CD4-positive, alpha-beta memory T cell (primary cell): Measurements from ENCODE around the gene ESRP2. TPM values are rescaled to one million over a fixed set of nuclear protein-coding genes. Genes with fewer than 3 reads are reported as not detected.

Experiments
- CTCF ChIA-PET: fragments of 350-600 bp; sonication (Branson Sonifier 250); formaldehyde crosslinking; loops from one replicate; lab custom pipeline; 2021; ENCODE audit warnings: inconsistent platforms; ENCODE audit not compliant: partially characterized antibody; lab: Charles Lee
- POLR2A ChIA-PET: fragments of 350-600 bp; sonication (Branson Sonifier 250); formaldehyde crosslinking; loops from one replicate; lab custom pipeline; 2021; ENCODE audit not compliant: partially characterized antibody; lab: Charles Lee
- DNase-seq, 5 donors: peaks; one replicate each; pipeline versions ENCODE4 v3.0.0 to v3.0.0-alpha.2; 2020 to 2022; ENCODE audit warnings: mixed read lengths in 1 of 5
- H3K27ac ChIP-seq: one replicate; pipeline ENCODE4 v1.7.0; 2013; ENCODE audit warnings: low read depth, low read length
- H3K27me3 ChIP-seq: 2 replicates; pipeline ENCODE4 v1.7.0; 2013; ENCODE audit warnings: mild to moderate bottlenecking, low read length, moderate library complexity; ENCODE audit not compliant: insufficient read depth
- H3K36me3 ChIP-seq: 2 replicates; pipeline ENCODE4 v1.7.0; 2013; ENCODE audit warnings: mild to moderate bottlenecking, low read length, moderate library complexity; ENCODE audit not compliant: insufficient read depth
- H3K4me1 ChIP-seq: 2 replicates; pipeline ENCODE4 v1.7.0; 2013; ENCODE audit warnings: mild to moderate bottlenecking, low read length, moderate library complexity; ENCODE audit not compliant: insufficient read depth
- H3K4me3 ChIP-seq, 2 donors: one replicate each; pipeline ENCODE4 v1.7.0; 2013; ENCODE audit warnings: low read length in 2 of 2, mild to moderate bottlenecking in 1 of 2
- H3K9me3 ChIP-seq, 2 donors: one replicate each; pipeline ENCODE4 v1.7.0; 2013; ENCODE audit warnings: low read length in 2 of 2, control low read depth in 1 of 2; ENCODE audit not compliant: control insufficient read depth in 1 of 2
- H3K27ac Mint-ChIP-seq, 7 donors: one replicate each; pipeline ENCODE4 v1.8.0; 2020 to 2021; ENCODE audit warnings: mixed read lengths in 7 of 7, mild to moderate bottlenecking in 6 of 7, inconsistent platforms in 3 of 7, moderate library complexity in 3 of 7
- H3K27me3 Mint-ChIP-seq, 2 donors: one replicate each; pipeline ENCODE4 v1.8.0; 2020 to 2021; ENCODE audit warnings: mixed read lengths in 2 of 2
- H3K36me3 Mint-ChIP-seq, 2 donors: one replicate each; pipeline ENCODE4 v1.8.0; 2020 to 2021; ENCODE audit warnings: mixed read lengths in 2 of 2, inconsistent platforms in 1 of 2, mild to moderate bottlenecking in 1 of 2
- H3K4me1 Mint-ChIP-seq, 4 donors: one replicate each; pipeline ENCODE4 v1.8.0; 2020 to 2021; ENCODE audit warnings: mixed read lengths in 4 of 4, mild to moderate bottlenecking in 1 of 4
- H3K4me3 Mint-ChIP-seq, 8 donors: one replicate each; pipeline ENCODE4 v1.8.0; 2020 to 2021; ENCODE audit warnings: mixed read lengths in 8 of 8, mild to moderate bottlenecking in 7 of 8, moderate library complexity in 6 of 8, inconsistent platforms in 3 of 8
- H3K9me3 Mint-ChIP-seq, 8 donors: one replicate each; pipeline ENCODE4 v1.8.0; 2020 to 2021; ENCODE audit warnings: mixed read lengths in 8 of 8, mild to moderate bottlenecking in 5 of 8, inconsistent platforms in 3 of 8, moderate library complexity in 1 of 8
- intact Hi-C: fragments of 100-400 bp; cut with micrococcal nuclease; formaldehyde crosslinking; loops from one replicate; pipeline ENCODE4 v1.15.1; 2023
- polyA plus RNA-seq, 2 donors: library from polyadenylated mRNA; unstranded; fragments of 300-500 nt; fragmentation: Illumina TruSeq; gene quantifications; one replicate each; pipeline ENCODE4 v1.2.3, GENCODE V29; 2021
- total RNA-seq, 2 experiments: library from RNA; stranded (reverse); gene quantifications; one replicate each; pipeline ENCODE4 v1.2.3, GENCODE V29; 2021

ESRP2 gene
- total and polyA plus RNA-seq, 4 experiments from 2014 or later, result 0.14 to 0.64 (median 0.26) TPM; not detected in 1

- Mint-ChIP-seq H3K36me3 (peaks cover 3 to 46% of the 10 kb centered on the region in 2 donors), H3K4me1 (peaks cover 22 to 41% (median 31%) of the 10 kb centered on the region in 4 donors), H3K27ac (peak overlapping the region; percentile 26 to 89 (median 74)), H3K9me3 (no peaks in the 10 kb centered on the region), H3K27me3 (no peaks in the 10 kb centered on the region), H3K4me3 (peak overlapping the region in 2 of 8 donors; percentile 15 to 41)
- H3K9me3 ChIP-seq, result no peaks in the 10 kb centered on the region
- ChIA-PET POLR2A (interaction anchor here (0.7 to 3.0 kb wide), 5 partner anchors 8 to 190 kb away, joined by 3 to 17 read pairs (median 6); partner anchors contain the start of gene ESRP2), CTCF (interaction anchor here (0.6 to 2.4 kb wide), 15 partner anchors 11 to 1357 kb away, joined by 3 to 19 read pairs (median 5); no protein-coding TSS in a partner anchor)
- H3K4me1 ChIP-seq, result peaks cover 23% of the 10 kb centered on the region
- H3K27me3 ChIP-seq, result no peaks in the 10 kb centered on the region
- H3K4me3 ChIP-seq, result no peak overlapping the region
- peaks cover 19% of the 10 kb centered on the region for H3K36me3 ChIP-seq
- H3K27ac ChIP-seq, result no peak overlapping the region
- intact Hi-C loops, result no loop called here
- DNase-seq, result no peak
Measured at GRCh38 chr16:68227183-68227793, 8.6 kb downstream of the ESRP2 start.

- no peak overlapping the region for H3K4me3 ChIP-seq
- intact Hi-C loops, result no loop called here
- ChIA-PET POLR2A (interaction anchor here (1.6 to 3.0 kb wide), 2 partner anchors 9 to 10 kb away, joined by 7 to 17 read pairs; partner anchors contain the start of gene ESRP2), CTCF (interaction anchor here (0.7 to 2.0 kb wide), 3 partner anchors 36 to 343 kb away, joined by 3 to 5 read pairs (median 4); no protein-coding TSS in a partner anchor)
- Mint-ChIP-seq H3K4me3 (no peak overlapping the region), H3K36me3 (peaks cover 5 to 54% of the 10 kb centered on the region in 2 donors), H3K4me1 (peaks cover 22 to 41% (median 31%) of the 10 kb centered on the region in 4 donors), H3K27ac (peak overlapping the region in 4 of 7 donors; percentile 12 to 86 (median 56)), H3K9me3 (no peaks in the 10 kb centered on the region), H3K27me3 (no peaks in the 10 kb centered on the region)
- no peaks in the 10 kb centered on the region for H3K9me3 ChIP-seq
- no peak overlapping the region for H3K27ac ChIP-seq
- no peak for DNase-seq
- peaks cover 27% of the 10 kb centered on the region for H3K36me3 ChIP-seq
- H3K27me3 ChIP-seq, result no peaks in the 10 kb centered on the region
- peaks cover 23% of the 10 kb centered on the region for H3K4me1 ChIP-seq
Measured at GRCh38 chr16:68226116-68226515, 9.8 kb downstream of the ESRP2 start.

GRCh38 chr16:68223072-68223471, 12.9 kb downstream of the ESRP2 start:
- H3K27me3 Mint-ChIP-seq, result no peaks in the 10 kb centered on the region
- H3K36me3 Mint-ChIP-seq, result peaks cover 15 to 52% of the 10 kb centered on the region in 2 donors
- Histone ChIP-seq H3K4me1 (peaks cover 24% of the 10 kb centered on the region), H3K9me3 (no peaks in the 10 kb centered on the region), H3K27me3 (no peaks in the 10 kb centered on the region), H3K4me3 (no peak overlapping the region), H3K36me3 (peaks cover 21% of the 10 kb centered on the region), H3K27ac (no peak overlapping the region)
- no peak for DNase-seq
- POLR2A ChIA-PET, result interaction anchor here (0.7 kb wide), 1 partner anchor 15 kb away, joined by 4 read pairs; no protein-coding TSS in a partner anchor
- CTCF ChIA-PET, result interaction anchor here (2.0 kb wide), 1 partner anchor 130 kb away, joined by 4 read pairs; no protein-coding TSS in a partner anchor
- H3K27ac Mint-ChIP-seq, result peak overlapping the region in 5 of 7 donors; percentile 43 to 68 (median 57)
- intact Hi-C loops, result no loop called here
- peaks cover 15 to 39% (median 27%) of the 10 kb centered on the region in 4 donors for H3K4me1 Mint-ChIP-seq
- H3K4me3 Mint-ChIP-seq, result no peak overlapping the region
- no peaks in the 10 kb centered on the region for H3K9me3 Mint-ChIP-seq

- no peak overlapping the region for H3K27ac ChIP-seq
- no peak for DNase-seq
- Mint-ChIP-seq H3K4me3 (peak overlapping the region in 1 of 8 donors; percentile 15), H3K9me3 (no peaks in the 10 kb centered on the region), H3K27ac (peak overlapping the region in 3 of 7 donors; percentile 55 to 87 (median 63)), H3K36me3 (peaks cover 25 to 47% of the 10 kb centered on the region in 2 donors), H3K27me3 (no peaks in the 10 kb centered on the region), H3K4me1 (peaks cover 8 to 20% (median 13%) of the 10 kb centered on the region in 4 donors)
- H3K36me3 ChIP-seq, result peaks cover 25% of the 10 kb centered on the region
- H3K4me3 ChIP-seq, result no peak overlapping the region
- intact Hi-C loops, result no loop called here
- ChIA-PET CTCF (interaction anchor here (0.9 to 1.2 kb wide), 3 partner anchors 10 to 126 kb away, joined by 3 to 4 read pairs (median 3); no protein-coding TSS in a partner anchor), POLR2A (interaction anchor here (0.9 to 1.2 kb wide), 2 partner anchors 8 to 221 kb away, joined by 3 read pairs; partner anchors contain the start of gene DPEP2)
- H3K9me3 ChIP-seq, result no peaks in the 10 kb centered on the region
- no peaks in the 10 kb centered on the region for H3K27me3 ChIP-seq
- H3K4me1 ChIP-seq, result peaks cover 3% of the 10 kb centered on the region
Measured at GRCh38 chr16:68219725-68220351, 16.1 kb downstream of the ESRP2 start.

GRCh38 chr16:68217506-68217905, 18.4 kb downstream of the ESRP2 start:
- Histone ChIP-seq H3K4me1 (peaks cover 3% of the 10 kb centered on the region), H3K36me3 (peaks cover 25% of the 10 kb centered on the region), H3K9me3 (no peaks in the 10 kb centered on the region), H3K27me3 (no peaks in the 10 kb centered on the region), H3K4me3 (no peak overlapping the region), H3K27ac (no peak overlapping the region)
- intact Hi-C loops, result no loop called here
- Mint-ChIP-seq H3K9me3 (no peaks in the 10 kb centered on the region), H3K4me3 (no peak overlapping the region), H3K36me3 (peaks cover 24 to 47% of the 10 kb centered on the region in 2 donors), H3K4me1 (peaks cover 5 to 23% (median 16%) of the 10 kb centered on the region in 4 donors), H3K27ac (peak overlapping the region in 5 of 7 donors; percentile 29 to 83 (median 75)), H3K27me3 (no peaks in the 10 kb centered on the region)
- POLR2A ChIA-PET, result interaction anchor here (0.6 to 2.0 kb wide), 4 partner anchors 9 to 304 kb away, joined by 3 to 7 read pairs (median 4); no protein-coding TSS in a partner anchor
- CTCF ChIA-PET, result interaction anchor here (0.7 to 2.0 kb wide), 4 partner anchors 11 to 1118 kb away, joined by 3 to 4 read pairs (median 4); no protein-coding TSS in a partner anchor
- no peak for DNase-seq

GRCh38 chr16:68216240-68216639, 19.7 kb downstream of the ESRP2 start:
- Histone ChIP-seq H3K27me3 (no peaks in the 10 kb centered on the region), H3K4me3 (no peak overlapping the region), H3K36me3 (peaks cover 18% of the 10 kb centered on the region), H3K4me1 (peaks cover 14% of the 10 kb centered on the region), H3K27ac (no peak overlapping the region), H3K9me3 (no peaks in the 10 kb centered on the region)
- H3K4me1 Mint-ChIP-seq, result peaks cover 14 to 35% (median 26%) of the 10 kb centered on the region in 4 donors
- H3K27me3 Mint-ChIP-seq, result no peaks in the 10 kb centered on the region
- no peak overlapping the region for H3K4me3 Mint-ChIP-seq
- no peaks in the 10 kb centered on the region for H3K9me3 Mint-ChIP-seq
- POLR2A ChIA-PET, result interaction anchor here (2.0 kb wide), 1 partner anchor 10 kb away, joined by 7 read pairs; no protein-coding TSS in a partner anchor
- intact Hi-C loops, result no loop called here
- CTCF ChIA-PET, result interaction anchor here (1.3 to 2.0 kb wide), 2 partner anchors 12 to 333 kb away, joined by 3 to 4 read pairs; no protein-coding TSS in a partner anchor
- peak overlapping the region in 6 of 7 donors; percentile 0 to 90 (median 70) for H3K27ac Mint-ChIP-seq
- DNase-seq, result no peak
- peaks cover 21 to 36% of the 10 kb centered on the region in 2 donors for H3K36me3 Mint-ChIP-seq
